Stimulated activated naive CD4-positive, alpha-beta T cell treated with Interleukin-2 at 50 U/mL for 16 hours (primary cell): ENCODE results near the gene DQX1.
"Not testable (repeated sequence)": the region's sequence is repeated elsewhere in the genome, so short reads cannot be mapped to it uniquely, and the experiment has no call there.

ENCODE experiments used
- DNase-seq: peaks from one replicate; lab custom pipeline; 2025; lab: John Stamatoyannopoulos, UW

DQX1 gene

GRCh38 chr2:74525717-74526648, at the start of gene DQX1:
Gene DQX1, minus strand, starts transcription at chr2:74526231. Its CDS starts 502 bp downstream, at chr2:74525729.
- no peak for DNase-seq

GRCh38 chr2:74575320-74575719, 49.3 kb upstream of the DQX1 start:
- no peak for DNase-seq

- no peak for DNase-seq
Measured at GRCh38 chr2:74573747-74574562, 47.9 kb upstream of the DQX1 start.

GRCh38 chr2:74572178-74572925, 46.3 kb upstream of the DQX1 start:
- DNase-seq: no peak

- DNase-seq: no peak
Measured at GRCh38 chr2:74571058-74571457, 45.0 kb upstream of the DQX1 start.

- DNase-seq: no peak
Measured at GRCh38 chr2:74569686-74570085, 43.7 kb upstream of the DQX1 start.

GRCh38 chr2:74567881-74568280, 41.9 kb upstream of the DQX1 start:
- DNase-seq: no peak

GRCh38 chr2:74566754-74567085, 40.7 kb upstream of the DQX1 start:
- DNase-seq: no peak

- no peak for DNase-seq
Measured at GRCh38 chr2:74566076-74566753, 40.2 kb upstream of the DQX1 start.

- no peak for DNase-seq
Measured at GRCh38 chr2:74564222-74564621, 38.2 kb upstream of the DQX1 start.

GRCh38 chr2:74562126-74562775, 36.2 kb upstream of the DQX1 start:
- DNase-seq: no peak

- DNase-seq: not testable (repeated sequence)
Measured at GRCh38 chr2:74561022-74561421, 35.0 kb upstream of the DQX1 start.

GRCh38 chr2:74560591-74560990, 34.6 kb upstream of the DQX1 start:
- DNase-seq: no peak

- DNase-seq: no peak
Measured at GRCh38 chr2:74559912-74560311, 33.9 kb upstream of the DQX1 start.

- DNase-seq: no peak
Measured at GRCh38 chr2:74558284-74559230, 32.5 kb upstream of the DQX1 start.

- DNase-seq: no peak
Measured at GRCh38 chr2:74556831-74557370, 30.9 kb upstream of the DQX1 start.

GRCh38 chr2:74556159-74556558, 30.1 kb upstream of the DQX1 start:
- no peak for DNase-seq

- DNase-seq: no peak
Measured at GRCh38 chr2:74555610-74556103, 29.6 kb upstream of the DQX1 start.

GRCh38 chr2:74554820-74555531, 28.9 kb upstream of the DQX1 start:
- DNase-seq: peak; percentile 36
